Caco-2 (cell line): ENCODE data around the gene IRF7. TPM values are rescaled to one million over a fixed set of nuclear protein-coding genes. Genes with fewer than 3 reads are reported as not detected.

Experiments used
- BruUV-seq: library from RNA; stranded (reverse); fragments of 400-500 nt; replicated peaks from 2 replicates; lab custom pipeline; 2021; lab: Mats Ljungman, UMichigan
- CTCF ChIA-PET: fragments of 300-600 bp; sonication (Branson Sonifier 250); formaldehyde crosslinking; loops from one replicate; lab custom pipeline; 2022; ENCODE audit warnings: antibody characterized with exemption; lab: Charles Lee
- POLR2A ChIA-PET: fragments of 300-600 bp; sonication (Branson Sonifier 250); formaldehyde crosslinking; loops from one replicate; lab custom pipeline; 2022; ENCODE audit warnings: antibody characterized with exemption; lab: Charles Lee
- DNase-seq, 2 experiments: peaks; one replicate each; pipeline versions ENCODE4 v3.0.0 to v3.0.0-alpha.2; 2020 to 2022
- H3K27me3 ChIP-seq: replicated peaks from 2 replicates; pipeline ENCODE4 v1.6.0; 2011; ENCODE audit warnings: low read length; ENCODE audit not compliant: control insufficient read depth, insufficient read depth
- H3K36me3 ChIP-seq: 2 replicates; pipeline ENCODE4 v1.5.1; 2011; ENCODE audit warnings: low read length; ENCODE audit not compliant: control insufficient read depth, insufficient read depth
- H3K4me1 ChIP-seq: fragments of 250-450 bp; sonication (Bioruptor Pico); 2 replicates; pipeline ENCODE4 v1.5.1; 2020; ENCODE audit warnings: mild to moderate bottlenecking
- H3K4me3 ChIP-seq: 2 replicates; pipeline ENCODE4 v1.5.1; 2011; ENCODE audit warnings: low read depth, mild to moderate bottlenecking, control low read depth, low read length
- H3K9me3 ChIP-seq: fragments of 250-450 bp; sonication (Bioruptor Pico); 2 replicates; pipeline ENCODE4 v1.5.1; 2020; ENCODE audit warnings: mild to moderate bottlenecking, moderate library complexity
- H3K27ac Mint-ChIP-seq: one replicate; pipeline ENCODE4 v1.8.0; 2022; ENCODE audit warnings: mixed read lengths; ENCODE audit not compliant: unreplicated experiment
- H3K27me3 Mint-ChIP-seq: one replicate; pipeline ENCODE4 v1.8.0; 2022; ENCODE audit warnings: mixed read lengths; ENCODE audit not compliant: insufficient read depth, unreplicated experiment
- H3K36me3 Mint-ChIP-seq: one replicate; pipeline ENCODE4 v1.8.0; 2022; ENCODE audit warnings: mild to moderate bottlenecking, mixed read lengths; ENCODE audit not compliant: insufficient read depth, unreplicated experiment
- H3K4me1 Mint-ChIP-seq: one replicate; pipeline ENCODE4 v1.8.0; 2022; ENCODE audit warnings: low read depth, mixed read lengths; ENCODE audit not compliant: unreplicated experiment
- H3K4me3 Mint-ChIP-seq: one replicate; pipeline ENCODE4 v1.8.0; 2022; ENCODE audit warnings: mild to moderate bottlenecking, moderate library complexity, mixed read lengths; ENCODE audit not compliant: unreplicated experiment
- H3K9me3 Mint-ChIP-seq: one replicate; pipeline ENCODE4 v1.8.0; 2022; ENCODE audit warnings: mixed read lengths; ENCODE audit not compliant: unreplicated experiment
- intact Hi-C: fragments of 100-400 bp; cut with micrococcal nuclease; formaldehyde crosslinking; loops from one replicate; pipeline ENCODE4 v1.10.0; 2022; ENCODE audit not compliant: unreplicated experiment
- total RNA-seq: library from RNA; stranded (reverse); gene quantifications from 2 replicates; pipeline ENCODE4 v1.2.3, GENCODE V29; 2022
- TF ChIP-seq, protein P1 (sequence below), 2 experiments: fragments of 200-600 bp in 1 of 2; IDR thresholded peaks; 1 replicate in 1 of 2; 2 replicates in 1 of 2; pipeline versions ENCODE4 v1.5.1 to v1.8.0; 2011 to 2022; ENCODE audit warnings: antibody characterized with exemption in 1 of 2, control low read depth in 1 of 2, inconsistent platforms in 1 of 2, low read depth in 1 of 2, low read length in 1 of 2, mild to moderate bottlenecking in 1 of 2, moderate library complexity in 1 of 2; ENCODE audit not compliant: insufficient read depth in 1 of 2, severe bottlenecking in 1 of 2, unreplicated experiment in 1 of 2

IRF7 gene
- total RNA-seq, 1 experiment from 2014 or later = 27.2 TPM

DNA sequence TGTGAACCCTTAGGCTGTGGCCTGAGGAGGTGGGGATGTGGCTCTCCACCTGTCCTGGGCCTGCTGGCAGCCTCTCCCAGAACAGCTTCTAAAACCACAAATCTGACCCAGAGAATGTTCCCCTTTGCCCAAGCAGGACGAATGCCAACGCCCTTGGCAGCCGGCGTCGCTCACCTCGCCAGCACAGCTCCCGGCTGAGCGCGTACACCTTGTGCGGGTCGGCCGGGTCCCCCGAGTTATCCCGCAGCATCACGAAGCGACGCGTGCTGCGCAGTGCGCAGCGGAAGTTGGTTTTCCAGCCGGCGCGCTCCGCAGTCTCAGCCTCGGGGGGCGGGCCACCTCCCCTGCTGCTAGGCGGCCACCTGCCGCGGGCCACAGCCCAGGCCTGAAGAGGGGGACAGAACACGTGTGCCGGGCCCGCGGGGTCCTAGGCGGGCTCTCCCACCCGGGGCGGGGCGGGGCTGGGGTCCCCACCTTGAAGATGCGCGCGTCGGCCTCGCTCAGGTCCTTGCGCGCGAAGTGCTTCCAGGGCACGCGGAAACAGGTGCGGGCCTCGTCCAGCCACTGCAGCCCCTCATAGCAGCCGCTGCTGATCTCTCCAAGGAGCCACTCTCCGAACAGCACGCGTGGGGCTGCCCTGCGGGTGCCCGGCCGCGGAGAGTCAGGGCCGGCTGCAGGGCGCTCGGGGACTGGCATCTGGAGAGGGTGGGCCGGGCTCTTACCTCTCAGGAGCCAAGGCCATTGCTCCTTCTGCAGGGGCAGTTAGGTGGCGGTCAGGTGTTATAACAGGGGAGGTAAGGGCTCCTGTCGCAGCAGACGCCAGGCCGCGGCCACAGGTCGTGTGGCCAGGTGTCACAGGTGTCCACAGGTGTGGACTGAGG, 887 bp downstream of the IRF7 start:
- Mint-ChIP-seq H3K4me1 (peaks cover 5% of the 10 kb centered on the region), H3K36me3 (peaks cover 91% of the 10 kb centered on the region), H3K4me3 (peak overlapping the region; percentile 81), H3K9me3 (no peaks in the 10 kb centered on the region), H3K27ac (peak overlapping the region; percentile 89), H3K27me3 (no peaks in the 10 kb centered on the region)
- peaks cover 9% of the 10 kb centered on the region for H3K36me3 ChIP-seq
- no peak for DNase-seq
- TF ChIP-seq, protein P1, sequence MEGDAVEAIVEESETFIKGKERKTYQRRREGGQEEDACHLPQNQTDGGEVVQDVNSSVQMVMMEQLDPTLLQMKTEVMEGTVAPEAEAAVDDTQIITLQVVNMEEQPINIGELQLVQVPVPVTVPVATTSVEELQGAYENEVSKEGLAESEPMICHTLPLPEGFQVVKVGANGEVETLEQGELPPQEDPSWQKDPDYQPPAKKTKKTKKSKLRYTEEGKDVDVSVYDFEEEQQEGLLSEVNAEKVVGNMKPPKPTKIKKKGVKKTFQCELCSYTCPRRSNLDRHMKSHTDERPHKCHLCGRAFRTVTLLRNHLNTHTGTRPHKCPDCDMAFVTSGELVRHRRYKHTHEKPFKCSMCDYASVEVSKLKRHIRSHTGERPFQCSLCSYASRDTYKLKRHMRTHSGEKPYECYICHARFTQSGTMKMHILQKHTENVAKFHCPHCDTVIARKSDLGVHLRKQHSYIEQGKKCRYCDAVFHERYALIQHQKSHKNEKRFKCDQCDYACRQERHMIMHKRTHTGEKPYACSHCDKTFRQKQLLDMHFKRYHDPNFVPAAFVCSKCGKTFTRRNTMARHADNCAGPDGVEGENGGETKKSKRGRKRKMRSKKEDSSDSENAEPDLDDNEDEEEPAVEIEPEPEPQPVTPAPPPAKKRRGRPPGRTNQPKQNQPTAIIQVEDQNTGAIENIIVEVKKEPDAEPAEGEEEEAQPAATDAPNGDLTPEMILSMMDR (IDR thresholded peaks at IDR 0.05; ENCODE audit: insufficient read depth in 1 of 2, low read depth in 1 of 2, low read length in 1 of 2, severe bottlenecking in 1 of 2, unreplicated experiment in 1 of 2) = no peak
- peaks cover 27% of the 10 kb centered on the region for H3K4me1 ChIP-seq
- ChIA-PET POLR2A (interaction anchor here (0.6 kb wide), 2 partner anchors 39 to 86 kb away, joined by 3 read pairs; partner anchors contain the start of gene PHRF1), CTCF (no interaction called here)
- H3K4me3 ChIP-seq = peak overlapping the region; percentile 90
- H3K27me3 ChIP-seq = no peaks in the 10 kb centered on the region
- TSS peak; percentile 62 for BruUV-seq
- intact Hi-C loops = loop anchor here (1.0 to 5.0 kb wide), 3 partner anchors 9 to 48 kb away; partner anchors contain the start of genes CDHR5 and PHRF1
- no peaks in the 10 kb centered on the region for H3K9me3 ChIP-seq

GRCh38 chr11:614021-614622, 1.6 kb downstream of the IRF7 start:
- ChIA-PET CTCF (interaction anchor here (0.6 kb wide), 1 partner anchor 231 kb away, joined by 3 read pairs; no protein-coding TSS in a partner anchor), POLR2A (interaction anchor here (0.8 to 1.6 kb wide), 2 partner anchors 59 to 133 kb away, joined by 3 to 5 read pairs; partner anchors contain the start of gene TALDO1)
- H3K4me1 Mint-ChIP-seq = peaks cover 5% of the 10 kb centered on the region
- TF ChIP-seq, protein P1 (IDR thresholded peaks at IDR 0.05; ENCODE audit: insufficient read depth in 1 of 2, low read depth in 1 of 2, low read length in 1 of 2, severe bottlenecking in 1 of 2, unreplicated experiment in 1 of 2) = no peak
- intact Hi-C loops = loop anchor here (5.0 kb wide), 1 partner anchor 37 kb away; the partner anchor contains the start of gene PHRF1
- peak overlapping the region; percentile 81 for H3K27ac Mint-ChIP-seq
- H3K4me3 ChIP-seq = no peak overlapping the region
- H3K9me3 Mint-ChIP-seq = no peaks in the 10 kb centered on the region
- H3K36me3 Mint-ChIP-seq = peaks cover 92% of the 10 kb centered on the region
- DNase-seq = no peak
- H3K27me3 Mint-ChIP-seq = no peaks in the 10 kb centered on the region
- BruUV-seq = no TSS peak
- H3K36me3 ChIP-seq = peaks cover 9% of the 10 kb centered on the region
- H3K9me3 ChIP-seq = no peaks in the 10 kb centered on the region
- H3K27me3 ChIP-seq = no peaks in the 10 kb centered on the region
- H3K4me3 Mint-ChIP-seq = peak overlapping the region; percentile 81
- H3K4me1 ChIP-seq = peaks cover 27% of the 10 kb centered on the region
